ENCODE data around the gene ZNF678.

DNA sequence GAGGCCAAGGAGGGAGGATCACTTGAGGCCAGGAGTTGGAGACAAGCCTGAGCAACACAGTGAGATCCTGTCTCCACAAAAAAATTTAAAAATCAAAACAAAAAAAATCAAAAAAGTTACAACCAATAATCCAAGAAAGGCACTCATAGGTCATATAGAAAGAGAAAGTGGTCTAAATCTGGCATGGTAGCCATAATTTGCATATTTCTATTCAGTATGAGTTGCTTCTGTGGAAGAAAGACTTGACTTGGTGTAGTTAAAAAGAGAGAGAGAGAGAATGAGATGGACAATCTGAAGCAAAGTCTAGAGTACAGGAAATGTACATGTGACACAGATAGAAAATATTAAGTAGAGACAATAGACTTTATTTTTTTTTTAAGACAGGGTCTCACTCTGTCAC lies 149.3 kb downstream of the ZNF678 start:
- TF ChIP-seq, protein P1, sequence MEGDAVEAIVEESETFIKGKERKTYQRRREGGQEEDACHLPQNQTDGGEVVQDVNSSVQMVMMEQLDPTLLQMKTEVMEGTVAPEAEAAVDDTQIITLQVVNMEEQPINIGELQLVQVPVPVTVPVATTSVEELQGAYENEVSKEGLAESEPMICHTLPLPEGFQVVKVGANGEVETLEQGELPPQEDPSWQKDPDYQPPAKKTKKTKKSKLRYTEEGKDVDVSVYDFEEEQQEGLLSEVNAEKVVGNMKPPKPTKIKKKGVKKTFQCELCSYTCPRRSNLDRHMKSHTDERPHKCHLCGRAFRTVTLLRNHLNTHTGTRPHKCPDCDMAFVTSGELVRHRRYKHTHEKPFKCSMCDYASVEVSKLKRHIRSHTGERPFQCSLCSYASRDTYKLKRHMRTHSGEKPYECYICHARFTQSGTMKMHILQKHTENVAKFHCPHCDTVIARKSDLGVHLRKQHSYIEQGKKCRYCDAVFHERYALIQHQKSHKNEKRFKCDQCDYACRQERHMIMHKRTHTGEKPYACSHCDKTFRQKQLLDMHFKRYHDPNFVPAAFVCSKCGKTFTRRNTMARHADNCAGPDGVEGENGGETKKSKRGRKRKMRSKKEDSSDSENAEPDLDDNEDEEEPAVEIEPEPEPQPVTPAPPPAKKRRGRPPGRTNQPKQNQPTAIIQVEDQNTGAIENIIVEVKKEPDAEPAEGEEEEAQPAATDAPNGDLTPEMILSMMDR (IDR thresholded peaks at IDR 0.05; ENCODE audit: poor library complexity): no peak
- no peak for TF ChIP-seq EZH2phosphoT487 (IDR thresholded peaks at IDR 0.05; ENCODE audit: low read depth, severe bottlenecking, unreplicated experiment)

Measured in hepatocyte (in vitro differentiated cells).